ENCODE data around the gene AOPEP.
"Not testable (repeated sequence)": the region's sequence is repeated elsewhere in the genome, so short reads cannot be mapped to it uniquely, and the experiment has no call there.

DNA sequence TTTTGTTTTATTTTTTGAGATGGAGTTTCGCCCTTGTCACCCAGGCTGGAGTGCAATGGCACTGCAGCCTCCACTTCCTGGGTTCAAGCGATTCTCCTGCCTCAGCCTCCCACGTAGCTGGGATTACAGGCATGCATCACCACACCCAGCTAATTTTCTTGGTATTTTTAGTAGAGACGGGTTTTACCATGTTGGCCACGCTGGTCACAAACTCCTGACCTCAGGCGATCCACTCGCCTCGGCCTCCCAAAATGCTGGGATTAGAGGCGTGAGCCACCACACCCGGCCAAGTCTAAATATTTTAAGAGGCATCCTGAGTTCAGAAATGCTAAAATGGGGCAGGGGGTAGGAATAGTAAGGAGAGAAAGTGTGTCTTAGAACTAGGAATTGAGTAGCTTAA is 122.3 kb downstream of the AOPEP start:
- TF ChIP-seq GTF2F1 (IDR thresholded peaks at IDR 0.05; ENCODE audit: low read depth, low read length); NFE2L1 (tag; IDR thresholded peaks at IDR 0.05; ENCODE audit: borderline replicate concordance, low read depth); TCF7 (IDR thresholded peaks at IDR 0.05; ENCODE audit: borderline replicate concordance): not testable (repeated sequence)

Data from K562 (cell line).